Activated CD8-positive, alpha-beta memory T cell treated with anti-CD3 and anti-CD28 coated beads for 1 hour (primary cell): ENCODE measurements around the gene BHLHE41.

ENCODE experiments used
- DNase-seq, 2 donors: peaks; one replicate each; pipeline ENCODE4 v3.0.0-alpha.2; 2020; ENCODE audit warnings: low read depth in 1 of 2; ENCODE audit errors: extremely low read depth in 1 of 2

The BHLHE41 gene

DNA sequence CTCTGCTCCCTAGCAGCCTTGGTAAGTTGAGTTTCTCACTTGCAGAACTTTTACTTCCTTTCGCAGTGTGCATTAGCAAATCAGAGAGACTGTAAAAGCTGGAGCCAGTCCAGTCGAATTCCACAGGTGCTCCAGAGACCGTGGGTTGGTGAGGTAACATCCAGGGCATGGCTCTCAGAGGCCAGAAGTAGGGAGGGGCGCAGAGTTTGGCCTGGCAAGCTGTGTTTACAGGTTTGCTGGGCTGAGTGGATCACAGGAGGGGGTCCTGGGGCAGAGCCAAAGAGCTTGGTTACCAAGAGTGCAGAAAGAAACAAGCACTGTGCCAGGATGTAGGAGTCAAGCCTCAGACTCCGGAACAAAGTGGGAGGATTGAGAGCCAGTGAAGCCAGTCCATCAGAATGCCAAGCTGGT, 10.2 kb upstream of the BHLHE41 start:
- DNase-seq = no peak

DNA sequence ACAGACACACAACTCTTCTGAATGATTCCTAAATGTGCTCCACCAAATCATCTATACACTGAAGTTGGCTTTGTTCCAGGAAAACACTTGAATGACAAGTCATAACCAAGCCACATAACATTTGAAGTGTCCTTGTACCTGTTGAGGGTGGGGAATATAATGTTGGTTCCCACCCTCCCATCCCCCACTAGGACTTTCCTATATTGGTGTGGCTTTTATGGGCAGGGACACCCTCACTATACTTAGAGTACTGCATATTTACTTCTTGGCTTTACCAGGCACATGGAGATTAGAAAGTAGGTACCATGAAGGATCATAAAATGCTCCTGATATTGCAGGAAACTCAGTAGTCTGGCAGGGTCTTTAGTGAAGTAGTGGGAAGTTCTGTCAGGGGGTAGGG, 9.7 kb upstream of the BHLHE41 start:
- no peak for DNase-seq

DNA sequence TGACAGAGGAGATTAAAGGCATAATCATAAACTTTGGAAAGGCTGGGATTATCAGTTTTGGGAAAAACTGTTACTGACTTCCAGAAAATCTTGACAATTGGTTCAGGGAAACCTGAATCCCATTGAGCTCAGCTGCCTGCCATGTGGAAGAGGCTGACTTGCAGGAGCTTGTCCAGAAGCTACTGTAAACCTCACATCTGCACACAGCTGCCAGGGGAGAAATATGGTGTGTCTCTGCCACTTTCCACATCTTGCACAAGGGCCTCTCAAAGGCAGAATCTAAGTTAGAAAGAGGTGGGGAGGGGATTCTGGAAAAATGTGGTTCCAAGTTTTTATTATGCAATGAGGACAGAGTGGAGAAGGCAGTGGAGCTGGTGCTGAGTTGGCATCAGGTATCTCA, 8.7 kb upstream of the BHLHE41 start:
- DNase-seq = no peak

- DNase-seq = no peak
Measured at GRCh38 chr12:26132866-26133265, 8.0 kb upstream of the BHLHE41 start.

DNA sequence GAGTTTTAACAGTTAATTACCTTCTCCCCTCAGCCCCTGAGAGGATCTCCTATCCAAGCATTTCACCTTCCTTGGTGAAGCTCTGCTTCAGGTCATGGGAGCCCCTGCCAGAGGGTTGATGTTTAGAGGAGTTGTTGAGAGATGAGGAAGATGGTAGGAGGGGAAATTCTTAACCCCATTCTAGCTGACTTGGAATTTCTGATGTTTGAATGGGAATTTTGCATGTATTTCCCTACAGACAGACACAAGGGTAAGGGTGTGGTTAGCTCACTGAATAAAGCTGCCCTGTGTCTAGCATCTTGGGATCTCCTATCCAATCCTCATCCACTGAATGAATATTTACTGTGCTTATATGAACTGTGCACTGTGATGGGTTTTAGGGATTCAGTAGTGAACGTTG, 7.1 kb upstream of the BHLHE41 start:
- DNase-seq = no peak

DNA sequence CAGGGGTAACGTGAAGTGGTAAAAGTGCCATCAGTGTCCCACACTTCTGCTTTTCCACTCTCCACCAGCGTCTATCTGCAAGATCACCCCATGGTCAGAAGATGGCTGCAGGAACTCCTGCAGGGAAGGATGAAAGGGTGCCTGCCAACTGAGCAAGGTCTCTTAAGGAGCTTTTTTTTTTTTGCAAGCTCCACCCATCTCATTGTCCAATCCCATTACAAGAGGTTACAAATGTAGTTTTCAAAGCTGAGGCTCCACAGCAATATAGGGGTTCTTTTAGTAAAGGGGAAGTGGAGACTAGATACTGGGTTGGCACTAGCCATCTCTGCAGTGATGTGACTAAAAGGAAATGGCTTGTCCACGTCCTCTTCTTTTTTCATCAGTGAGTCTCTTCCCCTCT, 5.9 kb upstream of the BHLHE41 start:
- no peak for DNase-seq

- no peak for DNase-seq
Measured at GRCh38 chr12:26128168-26128567, 3.3 kb upstream of the BHLHE41 start.

- no peak for DNase-seq
Measured at GRCh38 chr12:26127404-26127803, 2.6 kb upstream of the BHLHE41 start.

DNA sequence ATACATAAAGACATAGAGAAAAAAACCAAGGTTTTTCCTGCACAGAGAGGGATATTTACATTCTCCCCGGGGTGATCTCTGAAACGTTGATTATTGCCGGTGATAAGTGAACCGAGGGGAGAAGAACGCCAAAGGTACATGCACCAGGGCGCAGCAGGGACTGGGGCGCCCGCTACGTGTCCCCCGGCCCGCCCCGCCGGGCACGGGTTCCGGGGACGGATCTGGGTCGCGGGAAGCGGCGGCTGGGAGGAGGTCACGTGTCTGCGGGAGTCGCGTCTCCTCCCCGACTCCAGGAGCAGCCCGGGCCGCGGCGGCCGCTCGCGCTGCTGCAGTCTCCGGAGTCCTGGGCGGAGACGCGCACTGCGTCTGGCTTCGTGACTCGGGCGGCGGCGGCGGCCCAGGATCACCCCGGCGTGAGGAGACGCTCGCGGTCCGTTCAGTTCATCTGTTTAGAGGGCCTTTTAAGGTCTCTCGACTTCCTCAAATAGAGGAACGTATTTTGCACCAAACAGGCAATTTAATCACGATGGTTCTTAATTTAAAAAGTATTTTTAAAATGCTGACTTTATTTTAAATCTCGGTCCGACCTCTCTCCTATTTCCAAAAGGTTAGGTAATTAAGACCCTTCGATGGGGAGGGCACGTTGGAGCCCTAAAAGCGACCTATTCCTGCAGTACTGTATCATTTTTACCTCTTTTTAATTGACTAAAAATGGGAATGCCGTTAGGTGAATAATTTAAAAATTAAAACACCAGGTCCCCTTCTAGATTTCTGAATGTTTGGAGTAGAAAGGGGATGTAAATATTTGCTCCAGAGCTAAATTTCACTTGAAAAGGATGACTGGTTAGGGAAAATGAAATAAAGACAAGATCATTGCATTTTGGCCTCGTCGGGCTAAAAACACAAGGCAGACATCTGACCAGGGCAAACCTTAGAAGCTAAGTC, 1.8 kb upstream of the BHLHE41 start:
- no peak for DNase-seq

- DNase-seq = no peak
Measured at GRCh38 chr12:26125400-26126339, 833 bp upstream of the BHLHE41 start.

DNA sequence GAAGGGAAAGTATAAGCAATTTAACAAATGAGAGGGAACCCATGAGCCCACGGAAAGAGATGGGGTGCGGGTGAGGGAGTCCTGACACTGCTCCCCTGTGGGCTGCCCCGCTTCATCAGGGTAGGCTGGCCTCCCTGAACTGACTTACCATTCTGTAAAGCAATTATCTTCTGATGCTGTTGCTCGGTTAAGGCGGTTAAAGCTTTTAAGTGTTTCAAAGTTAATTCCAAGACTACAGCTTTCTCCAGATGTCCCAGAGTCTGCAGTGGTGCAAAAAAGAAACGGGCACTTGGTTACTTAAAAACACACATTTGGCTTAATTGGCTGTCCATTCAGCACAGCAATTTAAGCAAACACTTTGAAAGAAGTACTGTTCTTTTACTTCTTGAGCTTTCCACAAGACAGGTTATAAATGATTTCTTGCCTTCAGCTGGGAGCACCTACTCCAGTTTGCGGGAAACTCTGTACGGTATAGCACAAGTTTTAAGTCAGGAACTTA, 1.3 kb downstream of the BHLHE41 start:
- DNase-seq = no peak

GRCh38 chr12:26122681-26123481, 2.0 kb downstream of the BHLHE41 start:
- DNase-seq = no peak

DNA sequence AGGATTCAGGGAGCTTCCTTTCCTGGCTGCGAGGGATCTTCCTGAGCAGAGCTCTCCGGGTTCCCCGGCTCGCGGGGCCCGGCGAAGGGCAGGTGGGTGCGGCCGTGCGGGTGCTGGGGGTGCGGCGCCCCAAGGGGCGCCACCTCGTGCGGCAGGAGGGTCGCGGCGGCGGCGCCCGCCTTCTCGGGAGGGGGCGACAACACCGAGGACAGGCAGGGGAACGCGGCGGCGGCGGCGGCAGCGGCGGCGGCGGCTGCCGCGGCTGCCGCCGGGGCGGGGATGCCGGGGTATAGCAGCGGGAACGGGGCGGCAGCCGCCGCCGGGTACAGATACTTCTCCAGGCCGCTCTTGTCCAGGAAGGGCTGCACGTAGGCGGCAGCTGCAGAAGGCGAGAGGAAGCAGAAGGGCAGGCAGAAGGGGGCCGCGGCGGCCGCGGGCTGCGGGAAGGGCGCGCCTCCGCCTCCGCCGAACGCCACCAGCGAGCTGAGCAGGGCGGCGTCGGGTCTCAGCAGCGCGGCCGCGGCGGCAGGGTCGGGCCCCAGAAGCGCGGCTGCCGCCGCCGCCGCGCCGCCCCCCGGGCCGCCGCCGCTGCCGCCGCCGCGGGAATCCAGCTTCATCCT, 2.7 kb downstream of the BHLHE41 start:
- no peak for DNase-seq

DNA sequence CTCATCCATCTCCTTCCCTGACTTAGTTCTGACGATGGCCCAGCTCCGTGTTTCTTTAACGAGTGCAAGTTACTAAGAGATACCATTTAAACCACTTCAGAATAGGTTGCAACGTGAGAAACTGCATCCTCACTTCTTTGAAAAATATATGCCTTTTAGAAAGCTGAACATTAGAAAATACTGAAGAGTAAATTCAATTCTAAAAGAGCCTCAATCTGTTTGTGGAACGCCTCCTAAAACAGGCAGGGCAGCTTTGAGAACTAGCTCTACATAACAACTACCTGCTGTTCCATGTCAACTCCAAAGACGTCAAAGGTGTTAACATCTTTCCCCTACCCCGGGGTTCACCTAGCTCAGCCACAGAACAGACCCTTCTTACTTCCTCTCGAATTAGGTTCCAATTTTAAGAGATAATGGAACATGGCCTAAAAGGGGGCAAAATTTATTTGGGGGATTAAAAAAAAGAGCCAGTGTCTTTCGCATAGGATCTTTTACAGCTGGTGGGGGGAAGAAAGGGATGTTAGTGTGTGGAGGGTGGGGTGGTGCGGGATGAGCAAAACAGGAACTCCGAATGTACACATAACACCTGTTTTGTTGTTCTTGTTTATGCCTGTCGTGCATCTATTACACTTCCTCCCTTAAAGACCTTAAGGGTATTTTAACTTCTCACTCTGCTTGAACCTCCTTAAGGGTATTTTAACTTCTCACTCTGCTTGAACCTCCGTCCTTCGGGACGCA, 3.3 kb downstream of the BHLHE41 start:
- no peak for DNase-seq

DNA sequence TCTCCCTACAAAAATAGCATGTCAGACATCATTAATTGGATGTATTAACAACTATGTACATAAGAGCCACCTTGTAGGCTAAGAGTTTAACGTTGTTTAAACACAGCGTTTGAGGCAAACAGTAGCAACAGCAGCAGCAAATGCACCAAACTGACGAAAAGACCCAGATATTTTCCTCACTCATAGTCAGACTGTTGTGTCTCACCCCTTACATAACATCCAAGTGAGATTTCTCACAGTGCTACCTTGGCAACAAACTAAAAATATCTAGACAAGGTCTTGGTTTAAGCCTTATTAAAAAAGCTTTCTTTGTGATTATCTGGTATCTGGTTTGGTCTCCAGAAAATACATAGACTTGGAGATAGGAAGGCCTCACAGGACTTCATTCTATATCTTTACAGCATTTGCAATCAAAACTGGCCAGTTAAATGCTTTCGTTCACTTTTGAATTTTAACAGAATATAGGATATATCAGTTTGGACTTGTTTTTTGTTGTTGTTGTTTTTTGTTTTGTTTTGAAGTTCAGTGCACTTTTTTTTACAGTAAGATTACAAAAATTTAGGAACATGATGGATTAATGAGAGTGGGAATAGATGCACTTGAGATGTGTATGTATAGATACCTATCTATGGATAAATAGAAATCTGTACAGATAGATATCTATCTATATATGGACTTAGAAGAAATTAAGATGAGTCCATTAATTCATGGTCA, 4.1 kb downstream of the BHLHE41 start:
- no peak for DNase-seq

DNA sequence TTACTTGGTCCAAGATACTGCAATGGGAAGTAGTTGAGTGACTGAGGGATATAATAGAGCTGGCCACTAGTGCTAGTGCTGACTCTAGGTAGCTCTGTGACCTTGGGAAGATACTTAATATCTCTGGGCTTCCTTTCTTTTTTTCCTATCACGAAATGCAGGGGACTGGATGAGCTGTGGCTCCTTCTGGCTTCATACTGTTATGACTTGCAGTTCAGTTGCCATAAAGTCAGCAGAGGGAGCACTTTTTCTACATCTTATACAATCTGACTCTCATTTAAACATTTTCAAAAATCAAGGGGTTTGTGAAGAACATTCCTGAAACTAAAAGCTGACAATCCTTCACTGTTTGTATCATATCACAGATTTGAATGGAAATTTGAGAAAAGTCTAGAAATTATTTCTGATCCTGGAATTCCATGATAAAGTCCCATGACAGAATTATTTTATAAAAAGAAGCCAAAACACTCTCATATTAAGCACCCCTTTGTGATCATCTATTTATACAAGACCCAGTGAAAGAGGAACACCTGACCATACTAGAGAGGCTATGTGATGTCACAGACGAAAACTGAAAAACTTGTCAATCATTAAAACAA, 5.3 kb downstream of the BHLHE41 start:
- no peak for DNase-seq

- DNase-seq = no peak
Measured at GRCh38 chr12:26118308-26118707, 6.5 kb downstream of the BHLHE41 start.
